ENCODE measurements around the gene CDK12.

The CDK12 gene

GRCh38 chr17:39569126-39569525 lies 107.8 kb downstream of the CDK12 start:
- no peak overlapping the region for H3K4me3 ChIP-seq (ENCODE audit: low read depth, low read length)
- no peak for TF ChIP-seq CTCF (IDR thresholded peaks at IDR 0.05; ENCODE audit: low read depth, low read length)
- DNase-seq (ENCODE audit: low read depth, low spot score) = no peak
- in situ Hi-C loops (cut with HindIII; ENCODE audit: low sequenced_read_pairs) = no loop called here

- no peak overlapping the region for H3K4me3 ChIP-seq (ENCODE audit: low read depth, low read length)
- in situ Hi-C loops (cut with HindIII; ENCODE audit: low sequenced_read_pairs) = no loop called here
- no peak for DNase-seq (ENCODE audit: low read depth, low spot score)
- no peak for TF ChIP-seq CTCF (IDR thresholded peaks at IDR 0.05; ENCODE audit: low read depth, low read length)
These were observed 110.8 kb downstream of the CDK12 start for GRCh38 chr17:39572121-39572520.

GRCh38 chr17:39573447-39574298 lies 112.4 kb downstream of the CDK12 start:
- peak overlapping the region; percentile 48 for H3K4me3 ChIP-seq (ENCODE audit: low read depth, low read length)
- in situ Hi-C loops (cut with HindIII; ENCODE audit: low sequenced_read_pairs) = no loop called here
- peak; percentile 66 for DNase-seq (ENCODE audit: low read depth, low spot score)
- TF ChIP-seq CTCF (IDR thresholded peaks at IDR 0.05; ENCODE audit: low read depth, low read length) = no peak

- no peak overlapping the region for H3K4me3 ChIP-seq (ENCODE audit: low read depth, low read length)
- no peak for DNase-seq (ENCODE audit: low read depth, low spot score)
- peak; percentile 78 for TF ChIP-seq CTCF (IDR thresholded peaks at IDR 0.05; ENCODE audit: low read depth, low read length)
- in situ Hi-C loops (cut with HindIII; ENCODE audit: low sequenced_read_pairs) = no loop called here
These were observed 114.9 kb downstream of the CDK12 start for GRCh38 chr17:39576187-39576586.

GRCh38 chr17:39578272-39578671 lies 117.0 kb downstream of the CDK12 start:
- in situ Hi-C loops (cut with HindIII; ENCODE audit: low sequenced_read_pairs) = no loop called here
- no peak for DNase-seq (ENCODE audit: low read depth, low spot score)

More at GRCh38 chr17:39578272-39578671, 117.0 kb downstream of the CDK12 start:
- TF ChIP-seq CTCF (IDR thresholded peaks at IDR 0.05; ENCODE audit: low read depth, low read length) = no peak
- no peak overlapping the region for H3K4me3 ChIP-seq (ENCODE audit: low read depth, low read length)
